Breast epithelium (tissue), 4 donors: Measurements from ENCODE around the gene SOCS3. TPM values are rescaled to one million over a fixed set of nuclear protein-coding genes. Genes with fewer than 3 reads are reported as not detected.

Experiments
- DNase-seq, 2 donors: peaks; one replicate each; pipeline ENCODE4 v3.0.0-alpha.2; 2019; ENCODE audit warnings: low spot score in 2 of 2
- H3K27ac ChIP-seq, 2 donors: fragments of 200-600 bp; sonication (generic) in 1 of 2; one replicate each; pipeline ENCODE4 v1.5.1; 2016 to 2019; ENCODE audit warnings: mild to moderate bottlenecking in 1 of 2
- H3K27me3 ChIP-seq, 2 donors: fragments of 200-600 bp; sonication (generic) in 1 of 2; one replicate each; pipeline versions ENCODE4 v1.5.1 to v1.6.0; 2017 to 2019; ENCODE audit warnings: control low read depth in 1 of 2, mild to moderate bottlenecking in 1 of 2
- H3K36me3 ChIP-seq: fragments of 200-600 bp; one replicate; pipeline ENCODE4 v1.5.1; 2019
- H3K4me1 ChIP-seq, 2 donors: fragments of 200-600 bp; sonication (generic); one replicate each; pipeline ENCODE4 v1.5.1; 2016 to 2019; ENCODE audit warnings: control low read depth in 1 of 2
- H3K4me3 ChIP-seq, 3 donors: fragments of 200-600 bp; sonication (generic); 1 replicate in 2 of 3; 2 replicates in 1 of 3; pipeline ENCODE4 v1.5.1; 2016 to 2019; ENCODE audit warnings: mild to moderate bottlenecking in 3 of 3, moderate library complexity in 2 of 3
- H3K9me3 ChIP-seq, 2 donors: fragments of 200-600 bp; sonication (generic) in 1 of 2; one replicate each; pipeline ENCODE4 v1.5.1; 2016 to 2019; ENCODE audit warnings: control low read depth in 1 of 2
- POLR2A ChIP-seq: fragments of 450-650 bp; IDR thresholded peaks from one replicate; pipeline ENCODE4 v1.6.1; 2016; ENCODE audit warnings: antibody characterized with exemption, mild to moderate bottlenecking, moderate library complexity
- POLR2AphosphoS5 ChIP-seq, 3 donors: sonication (generic); formaldehyde crosslinking; IDR thresholded peaks; one replicate each; pipeline ENCODE4 v1.6.1; 2017; ENCODE audit warnings: antibody characterized with exemption in 3 of 3
- intact Hi-C: fragments of 100-400 bp; cut with DNase I; formaldehyde crosslinking; loops from one replicate; pipeline ENCODE4 v1.15.1; 2023; ENCODE audit warnings: low total_unique reads
- total RNA-seq, 3 donors: library from RNA; depleted of rRNA; stranded (reverse); fragments of >200 nt; gene quantifications; one replicate each; pipeline ENCODE4 v1.1.0, GENCODE V29; 2016
- TF ChIP-seq, protein P1 (sequence below), 3 donors: fragments of 450-650 bp; IDR thresholded peaks; one replicate each; pipeline ENCODE4 v1.5.1; 2016 to 2017; ENCODE audit warnings: antibody characterized with exemption in 3 of 3, mild to moderate bottlenecking in 3 of 3, moderate library complexity in 3 of 3

The SOCS3 gene
- total RNA-seq, 3 donors from 2014 or later, result 58.1 to 190 (median 76.4) TPM

DNA sequence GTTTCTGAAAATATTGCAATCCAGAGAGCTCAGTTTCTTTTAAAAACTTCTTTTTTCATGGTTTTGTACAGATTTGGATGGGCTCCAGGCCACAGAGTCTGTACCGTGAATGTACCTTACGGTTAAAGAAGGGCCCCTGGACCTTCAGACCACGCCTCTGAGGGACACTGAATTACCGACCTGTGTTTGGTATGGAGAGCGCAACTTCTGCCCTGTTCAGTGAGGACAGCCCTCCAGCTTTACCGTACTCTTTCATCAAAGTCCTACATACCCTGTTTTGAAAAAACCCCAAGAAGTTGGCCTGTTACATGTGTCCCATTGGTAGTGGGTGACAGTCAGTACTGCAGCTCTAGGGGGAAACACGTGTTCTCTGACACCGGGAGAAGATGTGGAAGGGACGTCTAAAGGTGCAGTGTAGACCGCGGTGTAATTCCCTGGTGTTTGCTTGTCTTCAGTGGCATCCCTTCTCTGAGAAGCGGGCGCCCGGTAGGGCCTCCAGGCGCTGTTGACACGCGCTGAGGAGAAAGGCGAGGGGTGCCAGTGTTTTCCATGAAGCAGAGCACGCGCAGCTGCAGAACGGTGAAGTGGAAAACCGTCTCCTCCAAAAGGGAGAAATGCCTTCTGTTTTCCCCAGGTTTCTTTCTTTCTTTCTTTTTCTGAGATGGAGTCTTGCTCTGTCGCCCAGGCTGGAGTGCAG, 24.8 kb upstream of the SOCS3 start:
- no peaks in the 10 kb centered on the region for H3K36me3 ChIP-seq
- H3K27me3 ChIP-seq, result no peaks in the 10 kb centered on the region
- H3K27ac ChIP-seq, result peak overlapping the region; percentile 80 to 91
- no peaks in the 10 kb centered on the region for H3K9me3 ChIP-seq
- DNase-seq, result no peak
- intact Hi-C loops, result no loop called here
- H3K4me1 ChIP-seq, result peaks cover 3 to 26% of the 10 kb centered on the region in 2 donors
- TF ChIP-seq, protein P1, sequence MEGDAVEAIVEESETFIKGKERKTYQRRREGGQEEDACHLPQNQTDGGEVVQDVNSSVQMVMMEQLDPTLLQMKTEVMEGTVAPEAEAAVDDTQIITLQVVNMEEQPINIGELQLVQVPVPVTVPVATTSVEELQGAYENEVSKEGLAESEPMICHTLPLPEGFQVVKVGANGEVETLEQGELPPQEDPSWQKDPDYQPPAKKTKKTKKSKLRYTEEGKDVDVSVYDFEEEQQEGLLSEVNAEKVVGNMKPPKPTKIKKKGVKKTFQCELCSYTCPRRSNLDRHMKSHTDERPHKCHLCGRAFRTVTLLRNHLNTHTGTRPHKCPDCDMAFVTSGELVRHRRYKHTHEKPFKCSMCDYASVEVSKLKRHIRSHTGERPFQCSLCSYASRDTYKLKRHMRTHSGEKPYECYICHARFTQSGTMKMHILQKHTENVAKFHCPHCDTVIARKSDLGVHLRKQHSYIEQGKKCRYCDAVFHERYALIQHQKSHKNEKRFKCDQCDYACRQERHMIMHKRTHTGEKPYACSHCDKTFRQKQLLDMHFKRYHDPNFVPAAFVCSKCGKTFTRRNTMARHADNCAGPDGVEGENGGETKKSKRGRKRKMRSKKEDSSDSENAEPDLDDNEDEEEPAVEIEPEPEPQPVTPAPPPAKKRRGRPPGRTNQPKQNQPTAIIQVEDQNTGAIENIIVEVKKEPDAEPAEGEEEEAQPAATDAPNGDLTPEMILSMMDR (IDR thresholded peaks at IDR 0.05), result no peak
- TF ChIP-seq POLR2A, result no peak
- TF ChIP-seq POLR2AphosphoS5 (IDR thresholded peaks at IDR 0.05), result no peak
- no peak overlapping the region for H3K4me3 ChIP-seq

DNA sequence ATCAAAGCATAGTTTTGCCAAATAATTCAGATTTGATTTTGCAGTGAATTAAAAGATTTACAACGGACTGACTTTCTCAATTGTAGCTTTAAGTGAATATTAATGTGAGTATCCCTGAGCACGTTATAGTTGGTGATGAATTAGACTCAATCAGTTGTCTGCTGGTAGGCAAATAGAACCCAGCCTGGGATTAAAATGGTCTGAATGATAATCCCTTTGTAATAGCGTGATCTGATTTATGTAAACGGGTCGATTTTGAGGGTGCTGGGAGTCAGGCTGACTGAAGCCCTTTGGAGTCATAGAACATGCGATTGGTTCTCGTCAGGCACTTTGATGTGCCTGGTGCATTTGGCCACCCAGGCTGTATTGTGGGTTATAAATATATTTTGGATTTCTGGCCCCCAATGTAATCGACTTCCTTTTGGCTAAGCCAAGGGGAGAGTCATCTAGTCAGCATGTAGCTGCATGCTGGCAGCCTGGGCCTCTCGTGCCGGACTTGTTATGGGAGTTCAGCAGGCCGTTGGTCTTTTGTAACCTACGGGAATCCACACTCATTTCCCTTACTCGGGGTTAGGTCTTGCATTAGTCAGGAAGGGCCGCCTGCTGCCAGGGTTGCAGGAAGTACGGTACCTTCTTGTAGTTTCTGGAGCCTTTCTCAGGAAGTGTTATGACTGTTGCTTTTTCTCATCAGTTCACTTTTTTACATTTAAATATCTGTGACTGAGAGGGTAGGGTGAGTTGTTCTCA, 24.0 kb upstream of the SOCS3 start:
- intact Hi-C loops, result no loop called here
- peak in 1 of 2 donors; percentile 81 for DNase-seq
- peak; percentile 67 to 93 (median 68) for TF ChIP-seq POLR2AphosphoS5 (IDR thresholded peaks at IDR 0.05)
- TF ChIP-seq, protein P1 (IDR thresholded peaks at IDR 0.05), result no peak
- TF ChIP-seq POLR2A, result no peak
- H3K27me3 ChIP-seq, result no peaks in the 10 kb centered on the region
- H3K9me3 ChIP-seq, result no peaks in the 10 kb centered on the region
- peaks cover 3 to 31% of the 10 kb centered on the region in 2 donors for H3K4me1 ChIP-seq
- H3K27ac ChIP-seq, result peak overlapping the region; percentile 80 to 91
- H3K36me3 ChIP-seq, result no peaks in the 10 kb centered on the region
- no peak overlapping the region for H3K4me3 ChIP-seq

- Histone ChIP-seq H3K9me3 (no peaks in the 10 kb centered on the region), H3K4me1 (peaks cover 3 to 31% of the 10 kb centered on the region in 2 donors), H3K27me3 (no peaks in the 10 kb centered on the region), H3K27ac (peak overlapping the region; percentile 30 to 78), H3K36me3 (no peaks in the 10 kb centered on the region), H3K4me3 (no peak overlapping the region)
- TF ChIP-seq, protein P1 (IDR thresholded peaks at IDR 0.05), result no peak
- TF ChIP-seq POLR2AphosphoS5 (IDR thresholded peaks at IDR 0.05), result no peak
- no peak for DNase-seq
- intact Hi-C loops, result no loop called here
Measured at GRCh38 chr17:78381601-78382232, 21.8 kb upstream of the SOCS3 start.

DNA sequence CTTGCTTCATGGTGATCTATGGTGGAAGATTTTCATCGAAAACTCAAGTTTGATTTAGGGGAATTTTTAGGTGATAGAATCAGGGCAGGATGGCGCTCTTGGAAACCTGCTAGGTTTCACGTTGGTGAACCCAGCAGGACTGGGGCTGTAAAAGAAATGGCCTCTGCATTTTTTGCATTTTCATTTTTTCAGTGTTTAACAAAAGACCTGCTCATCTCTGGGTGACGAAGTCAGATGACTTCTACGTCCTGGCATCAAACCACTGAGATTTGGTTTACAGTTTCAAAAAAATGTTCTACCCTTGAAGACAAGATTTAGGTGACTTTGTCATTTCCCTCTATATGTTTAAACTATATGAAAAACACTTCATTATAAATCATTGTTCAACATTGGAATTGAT, 20.5 kb upstream of the SOCS3 start:
- no peaks in the 10 kb centered on the region for H3K27me3 ChIP-seq
- no peak for DNase-seq
- intact Hi-C loops, result no loop called here
- peaks cover 3 to 37% of the 10 kb centered on the region in 2 donors for H3K4me1 ChIP-seq
- no peaks in the 10 kb centered on the region for H3K9me3 ChIP-seq
- no peaks in the 10 kb centered on the region for H3K36me3 ChIP-seq
- H3K27ac ChIP-seq, result peak overlapping the region in 1 of 2 donors; percentile 30
- TF ChIP-seq, protein P1 (IDR thresholded peaks at IDR 0.05), result no peak
- TF ChIP-seq POLR2AphosphoS5 (IDR thresholded peaks at IDR 0.05) (no peak), POLR2A (no peak)
- no peak overlapping the region for H3K4me3 ChIP-seq

DNA sequence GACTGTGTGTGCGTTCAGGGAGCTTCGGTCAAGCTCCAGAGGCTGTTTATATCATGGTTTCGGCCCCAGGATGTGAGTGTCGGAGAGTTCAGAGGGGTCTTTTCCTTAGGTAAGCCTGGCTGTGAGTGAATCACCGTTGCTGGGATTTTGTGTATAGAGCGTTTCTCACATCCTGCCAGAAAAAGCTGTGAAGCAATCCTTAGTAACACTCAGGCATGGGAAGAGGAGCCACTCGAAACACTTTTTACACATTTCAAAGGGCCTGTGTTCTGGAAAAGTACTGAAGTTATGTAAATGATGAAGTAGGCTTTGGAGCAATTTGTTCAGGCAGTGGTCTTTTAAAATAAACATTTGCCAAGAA, 19.2 kb upstream of the SOCS3 start:
- H3K9me3 ChIP-seq, result no peaks in the 10 kb centered on the region
- peak overlapping the region; percentile 77 to 100 (median 88) for H3K4me3 ChIP-seq
- H3K4me1 ChIP-seq, result peaks cover 12 to 34% of the 10 kb centered on the region in 2 donors
- H3K27me3 ChIP-seq, result no peaks in the 10 kb centered on the region
- peak overlapping the region; percentile 90 to 95 for H3K27ac ChIP-seq
- no peak for DNase-seq
- intact Hi-C loops, result no loop called here
- no peaks in the 10 kb centered on the region for H3K36me3 ChIP-seq
- TF ChIP-seq POLR2A (no peak), POLR2AphosphoS5 (IDR thresholded peaks at IDR 0.05) (no peak)
- TF ChIP-seq, protein P1 (IDR thresholded peaks at IDR 0.05), result no peak
